K562 treated with DMSO at 1 percent for 4 hours (cell line): ENCODE measurements around the gene C1orf74. TPM values are rescaled to one million over a fixed set of nuclear protein-coding genes. Genes with fewer than 3 reads are reported as not detected.

Experiments used
- total RNA-seq: library from RNA; unstranded; fragments of 300-600 nt; gene quantifications from 2 replicates; pipeline ENCODE4 v1.2.3, GENCODE V29; 2022; ENCODE audit not compliant: insufficient read depth

C1orf74 gene
- total RNA-seq = 1.1 and 1.8 TPM in 2 replicates

DNA sequence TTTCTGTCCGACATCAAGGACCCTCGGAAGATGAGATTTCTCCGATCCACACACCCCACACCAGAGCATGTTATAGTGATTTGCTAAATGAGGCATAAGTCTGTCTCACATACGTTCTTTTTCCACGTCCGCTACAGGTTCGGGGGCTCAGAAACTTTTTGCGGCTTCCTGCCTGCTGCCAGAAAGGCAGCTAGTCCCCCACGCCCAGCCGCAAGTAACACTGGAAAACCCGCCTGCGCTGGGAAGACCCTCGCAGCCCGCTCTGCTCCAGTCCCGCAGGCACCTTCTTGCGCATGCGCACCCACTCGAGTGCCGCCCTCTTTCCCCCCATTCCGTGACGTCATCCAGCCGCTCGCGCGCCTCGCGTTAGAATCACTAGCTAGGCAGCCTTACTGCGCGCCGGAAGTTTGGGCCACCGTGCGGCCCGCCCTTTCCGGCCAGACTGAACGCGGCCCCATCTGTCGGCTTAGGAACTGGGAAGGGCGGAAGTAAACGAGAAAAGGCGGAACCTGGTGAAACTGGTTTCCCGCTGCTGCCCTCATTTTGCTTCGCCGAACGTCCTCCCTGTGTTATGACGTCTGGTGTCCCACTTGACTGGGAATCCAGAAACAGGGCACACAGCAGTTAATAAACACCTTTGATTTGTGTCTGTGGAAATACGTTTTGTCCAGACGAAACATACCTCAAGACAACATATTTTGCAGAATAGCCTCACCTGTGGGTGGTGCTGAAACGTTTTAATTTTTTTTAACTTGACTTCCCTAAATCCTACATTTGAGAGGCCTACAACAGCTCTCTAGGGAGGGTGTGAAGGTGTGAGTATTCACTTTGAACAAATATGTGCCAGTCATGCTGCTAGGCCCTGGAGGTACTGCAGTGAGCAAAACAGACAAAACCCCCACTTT, at the start of gene C1orf74:
Gene C1orf74, minus strand, starts transcription at position 295 of the 905 bp plus-strand sequence. CDS start 925 bp downstream, outside the sequence.

DNA sequence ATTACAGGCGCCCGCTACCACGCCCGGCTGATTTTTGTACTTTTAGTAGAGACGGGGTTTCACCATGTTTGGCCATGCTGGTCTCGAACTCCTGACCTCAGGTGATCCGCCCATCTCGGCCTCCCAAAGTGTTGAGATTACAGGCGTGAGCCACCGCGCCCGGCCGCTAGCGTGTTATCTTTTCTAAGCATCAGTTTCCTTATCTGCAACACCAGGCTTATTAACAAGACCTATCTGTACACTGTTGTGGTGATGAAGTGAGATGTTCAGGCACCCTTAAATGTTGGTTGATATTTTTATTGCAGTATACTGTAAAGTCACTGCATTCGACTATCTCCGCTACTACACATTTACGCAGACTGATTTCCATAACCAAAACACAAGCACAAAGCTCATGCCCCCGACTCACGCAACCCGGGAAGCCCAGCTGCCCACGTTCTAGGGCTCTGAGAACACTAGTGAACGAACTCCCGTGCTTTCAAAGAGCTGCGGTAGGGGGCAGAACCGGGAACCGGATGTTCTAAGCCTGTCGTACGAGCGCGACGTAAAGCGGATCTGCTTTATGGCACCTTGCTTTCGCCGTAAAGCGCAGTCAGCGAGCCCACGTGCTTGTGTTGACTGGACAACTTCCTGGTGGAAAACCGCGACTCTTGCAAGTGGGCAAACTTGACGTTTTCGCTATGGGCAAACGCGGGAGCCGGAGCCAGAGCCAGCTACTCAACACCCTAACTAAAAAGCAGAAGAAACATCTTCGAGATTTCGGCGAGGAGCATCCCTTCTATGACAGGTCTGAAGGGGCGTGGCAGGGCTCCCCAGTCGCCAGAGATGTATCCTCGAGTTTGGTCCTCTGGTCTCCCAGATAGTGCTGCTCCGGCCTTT, 43.3 kb upstream of the C1orf74 start, which contains the start of gene UTP25:
Gene UTP25, plus strand, starts transcription at position 589 of the 879 bp plus-strand sequence. Its CDS starts 92 bp downstream, at position 681.

DNA sequence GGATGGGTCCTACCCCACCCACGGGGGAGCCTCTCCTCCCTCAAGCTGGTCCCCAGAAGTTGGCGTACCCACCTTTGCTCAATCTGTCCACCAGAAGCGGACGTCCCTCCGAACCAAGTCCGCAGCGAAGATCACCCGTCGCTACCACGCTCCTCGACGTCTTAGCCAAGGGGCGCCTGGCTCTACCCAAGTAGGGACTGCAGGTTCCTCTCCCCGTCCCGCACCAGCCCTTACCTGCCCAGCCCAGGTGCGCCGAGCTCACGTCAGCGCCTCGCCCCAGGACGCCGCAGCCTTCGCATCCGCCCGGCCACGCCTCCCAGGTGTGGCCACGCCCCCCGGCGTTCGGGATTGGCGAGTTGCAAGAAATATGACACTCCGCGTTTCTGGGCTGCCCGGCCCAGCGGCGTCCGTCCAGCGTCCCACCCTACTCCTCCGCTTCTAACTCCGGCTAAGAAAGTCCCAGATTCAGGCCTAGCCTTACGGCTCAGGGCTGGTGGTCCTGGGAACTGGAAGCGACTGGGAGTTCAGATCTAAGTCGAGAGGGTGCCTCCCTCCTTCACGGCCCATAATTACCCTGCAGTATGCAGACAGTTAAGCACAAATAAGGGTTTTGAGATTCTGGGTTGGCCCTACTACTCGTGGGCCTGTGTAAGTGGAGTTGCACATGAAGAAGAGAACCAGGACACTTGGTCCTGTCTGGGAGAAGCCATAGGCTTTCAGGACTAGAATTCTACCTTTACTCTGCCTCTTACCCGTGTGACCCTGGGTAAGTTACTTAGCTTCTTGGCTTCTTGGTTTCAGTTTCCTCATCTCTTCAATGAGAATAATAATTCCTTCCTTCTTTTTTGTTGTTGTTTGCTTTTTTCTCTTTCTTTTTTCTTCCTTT, 21.8 kb upstream of the C1orf74 start, which contains the start of gene IRF6:
Gene IRF6, minus strand, starts transcription at position 268 of the 886 bp plus-strand sequence. CDS start 4,729 bp downstream, outside the sequence.

DNA sequence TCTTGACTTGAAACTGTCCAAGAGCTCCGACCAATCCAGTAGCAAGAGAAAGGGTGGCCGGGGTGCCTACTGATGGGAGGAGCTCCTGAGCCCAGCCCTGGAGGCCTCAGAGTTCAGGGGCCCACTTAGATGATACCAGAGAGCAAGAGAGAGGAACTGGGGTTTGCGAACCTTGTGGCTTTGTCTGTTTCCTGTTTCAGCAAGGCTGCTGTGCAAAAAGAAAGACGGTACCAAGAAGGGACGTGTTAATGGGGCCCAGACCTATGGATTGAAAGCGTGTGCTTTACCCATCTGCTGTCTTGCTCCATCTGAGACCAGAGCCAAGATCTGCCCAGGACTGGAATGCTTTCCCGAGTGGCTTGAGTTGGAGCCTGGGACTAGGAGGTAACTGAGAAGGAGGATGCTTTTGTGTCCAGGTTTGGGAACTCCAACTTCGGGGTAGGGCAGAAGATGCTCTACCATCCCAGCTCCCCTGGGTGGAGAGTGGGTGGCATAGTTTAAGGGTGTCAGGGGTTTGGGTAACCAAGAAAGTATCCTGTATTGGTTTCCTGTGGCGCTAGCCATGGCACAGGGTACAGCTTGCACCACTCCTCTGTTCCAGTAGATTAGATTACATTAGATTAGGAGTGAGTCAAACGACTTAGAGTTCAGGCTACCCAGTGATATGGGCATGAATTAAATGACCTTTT, 28.3 kb downstream of the C1orf74 start, which contains the start of gene TRAF3IP3:
Gene TRAF3IP3, plus strand, starts transcription at position 128 of the 689 bp plus-strand sequence. CDS start 3,987 bp downstream, outside the sequence.

Other genes starting within 250 kb of the C1orf74 start
- not detected in 2 replicates for gene CAMK1G, start 200.8 kb downstream of the C1orf74 start, total RNA-seq
- 6.2 and 8.7 TPM in 2 replicates for gene LAMB3, start 132.1 kb downstream of the C1orf74 start, total RNA-seq
- 158 and 209 TPM in 2 replicates for gene G0S2, start 109.1 kb downstream of the C1orf74 start, total RNA-seq
- gene HSD11B1, start 79.7 kb downstream of the C1orf74 start, total RNA-seq = 0.50 and 1.0 TPM in 2 replicates
- 0.46 TPM in 1 of 2 replicates, not detected in the other for gene TRAF3IP3, start 28.5 kb downstream of the C1orf74 start, total RNA-seq
- 0.73 TPM in 1 of 2 replicates, not detected in the other for gene IRF6, start 21.6 kb upstream of the C1orf74 start, total RNA-seq
- 1.9 and 2.6 TPM in 2 replicates for gene UTP25, start 43.4 kb upstream of the C1orf74 start, total RNA-seq
- gene SYT14, start 153.7 kb upstream of the C1orf74 start, total RNA-seq = not detected in 2 replicates